NCI-H2107 (cell line): ENCODE data around the gene ISCA2.

Source experiments
- DNase-seq: peaks from one replicate; lab custom pipeline; 2025; lab: John Stamatoyannopoulos, UW

ISCA2 gene

GRCh38 chr14:74508844-74509428 lies 15.4 kb downstream of the ISCA2 start:
- no peak for DNase-seq

DNA sequence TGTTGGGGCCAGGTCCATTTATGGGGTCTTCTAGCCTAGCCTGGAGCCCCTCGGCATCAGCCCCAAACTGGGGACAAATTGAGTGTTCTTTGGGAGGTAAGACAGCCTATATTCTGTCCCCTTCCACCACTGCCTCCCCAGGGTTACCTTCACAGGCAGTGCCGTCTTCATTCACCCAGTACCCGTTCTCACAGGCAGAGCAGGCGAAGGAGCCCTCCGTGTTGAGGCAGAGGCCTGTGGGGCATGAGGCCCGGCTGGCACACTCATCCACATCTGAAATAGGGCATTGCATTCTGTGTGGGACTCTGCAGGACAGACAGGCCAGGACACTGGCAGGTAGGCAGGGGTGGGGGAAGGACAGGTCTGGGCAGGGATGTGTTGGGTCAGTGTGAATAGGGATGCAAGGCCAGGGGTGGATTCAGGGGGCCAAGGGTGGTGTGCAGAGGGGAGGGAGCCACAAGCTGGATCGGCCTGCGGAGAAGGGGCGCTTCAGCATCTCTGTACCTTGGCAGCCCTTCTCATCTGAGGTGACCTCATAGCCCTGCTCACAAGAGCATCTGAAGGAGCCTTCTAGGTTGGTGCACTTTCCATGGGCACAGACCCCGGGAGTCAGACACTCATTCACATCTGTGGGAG lies 16.1 kb downstream of the ISCA2 start:
- DNase-seq = no peak

- DNase-seq = no peak
Observed at GRCh38 chr14:74510223-74510931, 16.8 kb downstream of the ISCA2 start.

DNA sequence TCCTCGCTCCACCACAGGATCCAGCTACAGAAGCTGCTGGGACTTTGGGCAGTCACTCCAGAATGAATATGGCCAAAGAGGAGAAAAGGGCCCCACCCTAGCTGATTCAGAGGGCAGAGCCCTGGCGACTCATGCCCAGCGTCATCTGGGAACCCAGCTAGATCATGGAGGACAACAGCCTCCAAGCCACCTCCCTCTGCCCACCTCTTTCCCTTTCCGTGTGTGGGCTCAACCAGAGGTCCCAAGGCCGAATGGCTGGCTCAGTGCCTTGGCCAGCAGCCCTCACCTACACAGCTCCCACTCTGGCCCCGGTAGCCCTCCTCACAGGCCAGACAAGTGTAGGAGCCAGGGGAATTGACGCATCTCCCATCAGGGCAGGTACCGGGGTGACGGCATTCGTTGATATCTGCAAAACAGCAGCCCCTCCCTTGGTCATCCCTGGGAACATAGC lies 17.4 kb downstream of the ISCA2 start:
- no peak for DNase-seq

- no peak for DNase-seq
Observed at GRCh38 chr14:74511966-74512830, 18.6 kb downstream of the ISCA2 start.

GRCh38 chr14:74514471-74514941 lies 20.9 kb downstream of the ISCA2 start:
- no peak for DNase-seq

- DNase-seq = no peak
Observed at GRCh38 chr14:74515891-74516412, 22.4 kb downstream of the ISCA2 start.

GRCh38 chr14:74516451-74517160 lies 23.0 kb downstream of the ISCA2 start:
- no peak for DNase-seq

GRCh38 chr14:74517731-74518130 lies 24.2 kb downstream of the ISCA2 start:
- no peak for DNase-seq

GRCh38 chr14:74518221-74518620 lies 24.7 kb downstream of the ISCA2 start:
- no peak for DNase-seq

DNA sequence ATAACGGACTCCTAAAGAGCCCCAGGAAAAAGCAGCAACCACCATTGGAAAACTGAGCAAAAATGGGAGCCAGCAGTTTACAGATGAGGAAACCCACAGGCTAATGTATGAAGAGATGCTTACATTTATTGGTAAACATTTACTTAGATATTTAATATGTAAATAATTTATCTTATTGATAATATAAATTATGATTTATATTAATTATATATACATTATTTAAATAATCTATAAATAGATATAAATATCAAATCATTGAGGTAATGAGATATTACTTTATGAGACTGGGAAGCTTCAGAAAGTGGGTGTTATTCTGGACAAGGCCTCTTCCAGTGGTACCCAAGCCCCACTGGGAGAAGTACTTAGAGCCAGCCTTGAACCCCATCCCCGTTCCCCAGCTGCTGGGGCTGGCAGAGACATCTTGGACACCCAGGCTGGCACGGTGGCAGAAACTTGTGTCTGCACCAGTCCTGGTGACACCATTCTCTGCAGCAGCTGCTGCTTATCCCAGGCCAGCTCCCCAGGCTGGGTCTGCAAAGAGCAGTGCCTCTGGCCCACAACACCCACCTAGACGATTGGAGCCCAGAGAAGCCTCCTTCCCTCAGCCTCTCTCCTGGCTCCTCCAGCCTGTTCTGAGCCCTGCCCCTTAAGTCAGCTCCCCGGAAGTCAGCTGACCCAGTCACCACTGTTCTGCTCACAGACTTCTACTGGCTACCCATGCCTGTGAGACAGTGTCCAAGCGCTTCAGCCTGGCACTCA lies 25.9 kb downstream of the ISCA2 start:
- no peak for DNase-seq

GRCh38 chr14:74521756-74522155 lies 28.2 kb downstream of the ISCA2 start:
- DNase-seq = no peak

GRCh38 chr14:74522740-74523139 lies 29.2 kb downstream of the ISCA2 start:
- DNase-seq = no peak

- no peak for DNase-seq
Observed at GRCh38 chr14:74524076-74524811, 30.7 kb downstream of the ISCA2 start.

DNA sequence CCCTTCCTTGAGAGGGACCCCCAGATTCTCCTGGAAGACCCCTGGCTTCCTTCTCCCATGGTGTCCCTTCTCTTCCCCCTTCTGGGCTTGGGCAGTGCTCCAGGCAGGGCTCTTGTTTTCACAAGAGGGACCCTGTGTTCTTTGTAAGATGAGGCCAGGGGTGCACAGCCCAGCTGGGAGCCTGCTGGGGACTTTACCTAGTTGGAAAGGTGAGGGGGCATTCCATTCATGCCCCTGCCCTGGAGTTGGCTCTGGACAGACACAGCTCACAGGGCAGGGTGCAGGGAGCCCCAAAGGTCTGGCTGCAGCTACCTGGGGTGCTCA lies 31.2 kb downstream of the ISCA2 start:
- no peak for DNase-seq

GRCh38 chr14:74525361-74525851 lies 31.8 kb downstream of the ISCA2 start:
- DNase-seq = no peak

- no peak for DNase-seq
Observed at GRCh38 chr14:74526854-74527585, 33.5 kb downstream of the ISCA2 start.

DNA sequence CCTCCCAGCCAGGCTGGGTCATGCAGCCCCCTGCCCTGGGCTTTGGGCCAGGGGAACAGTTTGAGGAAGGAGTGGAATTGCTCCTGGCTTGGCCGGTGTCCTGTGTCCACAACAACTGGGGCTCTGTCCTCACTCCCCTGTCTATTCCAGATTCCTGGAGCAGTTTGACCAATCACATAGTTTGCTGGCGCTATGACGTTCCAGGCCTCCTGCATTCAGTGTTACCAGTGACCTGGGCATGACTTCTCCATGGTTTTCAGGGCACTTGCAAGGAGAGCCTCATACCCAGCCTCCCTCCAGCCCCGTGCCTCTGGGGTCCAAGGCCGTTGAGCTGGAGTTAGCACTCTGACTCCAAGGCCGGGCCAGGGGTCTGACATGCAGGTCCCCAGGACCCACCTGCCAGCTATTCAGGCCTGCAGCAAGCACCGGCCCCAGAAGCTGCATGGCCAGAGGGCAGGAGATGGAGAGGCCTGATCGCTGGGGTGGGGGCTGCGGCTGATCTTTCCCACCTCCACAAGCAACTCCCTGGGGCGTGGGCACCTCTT lies 34.2 kb downstream of the ISCA2 start:
- DNase-seq = no peak

GRCh38 chr14:74528406-74528805 lies 34.8 kb downstream of the ISCA2 start:
- DNase-seq = no peak
